Smooth muscle cell (in vitro differentiated cells): ENCODE data around the gene B3GNT5. TPM values are rescaled to one million over a fixed set of nuclear protein-coding genes. Genes with fewer than 3 reads are reported as not detected.

ENCODE experiments used
- DNase-seq: peaks from one replicate; lab custom pipeline; 2025; ENCODE audit not compliant: unreplicated experiment; lab: John Stamatoyannopoulos, UW
- H2AFZ ChIP-seq: fragments of 200-600 bp; sonication (generic); 2 replicates; pipeline ENCODE4 v1.6.0; 2016; ENCODE audit warnings: antibody characterized with exemption, low read depth, mild to moderate bottlenecking
- H3F3A ChIP-seq: fragments of 200-600 bp; sonication (generic); 2 replicates; pipeline ENCODE4 v1.6.0; 2017; ENCODE audit warnings: antibody characterized with exemption, low read depth
- H3K27ac ChIP-seq: fragments of 200-600 bp; sonication (generic); 2 replicates; pipeline ENCODE4 v1.5.1; 2016; ENCODE audit warnings: low read depth, mild to moderate bottlenecking
- H3K27me3 ChIP-seq: fragments of 200-600 bp; sonication (generic); 2 replicates; pipeline ENCODE4 v1.6.1; 2016; ENCODE audit warnings: low read depth, mild to moderate bottlenecking
- H3K36me3 ChIP-seq: fragments of 200-600 bp; sonication (generic); 2 replicates; pipeline ENCODE4 v1.5.1; 2016; ENCODE audit warnings: low read depth
- H3K4me1 ChIP-seq: fragments of 200-600 bp; sonication (generic); 2 replicates; pipeline ENCODE4 v1.5.1; 2016; ENCODE audit warnings: low read depth
- H3K4me2 ChIP-seq: fragments of 200-600 bp; sonication (generic); 2 replicates; pipeline ENCODE4 v1.6.0; 2016; ENCODE audit warnings: mild to moderate bottlenecking
- H3K4me3 ChIP-seq: fragments of 200-600 bp; sonication (generic); 2 replicates; pipeline ENCODE4 v1.5.1; 2016; ENCODE audit warnings: mild to moderate bottlenecking
- H3K79me2 ChIP-seq: fragments of 200-600 bp; sonication (generic); 2 replicates; pipeline ENCODE4 v1.6.0; 2016; ENCODE audit warnings: low read depth, mild to moderate bottlenecking
- H3K9ac ChIP-seq: fragments of 200-600 bp; sonication (generic); 2 replicates; pipeline ENCODE4 v1.6.0; 2016; ENCODE audit warnings: low read depth
- H3K9me3 ChIP-seq: fragments of 200-600 bp; sonication (generic); replicated peaks from 2 replicates; pipeline ENCODE4 v1.5.1; 2016; ENCODE audit warnings: low read depth
- H4K20me1 ChIP-seq: fragments of 200-600 bp; sonication (generic); 2 replicates; pipeline ENCODE4 v1.6.0; 2016; ENCODE audit warnings: low read depth
- CTCF ChIP-seq: fragments of 200-600 bp; sonication (generic); IDR thresholded peaks from 2 replicates; pipeline ENCODE4 v1.5.1; 2017; ENCODE audit warnings: borderline replicate concordance, mild to moderate bottlenecking, antibody characterized with exemption; ENCODE audit not compliant: insufficient read depth, poor library complexity, severe bottlenecking
- WGBS: methylation state at CpG from one replicate; pipeline ENCODE4 v1.1.7; 2016; ENCODE audit warnings: low lambda C conversion rate; 5-methylcytosine and 5-hydroxymethylcytosine counted together
- polyA plus RNA-seq: library from polyadenylated mRNA; unstranded; fragments of >200 nt; fragmentation: Nextera tagmentation; extraction: Ambion mirVana; gene quantifications from 2 replicates; pipeline ENCODE4 v1.2.1, GENCODE V29; 2016
- total RNA-seq: library from RNA; depleted of rRNA; stranded (reverse); fragments of >200 nt; gene quantifications from 2 replicates; pipeline ENCODE4 v1.2.3, GENCODE V29; 2014

Gene B3GNT5
- total and polyA plus RNA-seq, 2 experiments from 2014 or later, result 7.2 to 11.5 TPM

- Histone ChIP-seq H4K20me1 (no peaks in the 10 kb centered on the region), H3K36me3 (no peaks in the 10 kb centered on the region), H3K9ac (no peak overlapping the region), H3K4me2 (no peak overlapping the region), H3K4me3 (no peak overlapping the region), H3K4me1 (no peaks in the 10 kb centered on the region), H3K27me3 (no peaks in the 10 kb centered on the region), H2AFZ (no peak overlapping the region), H3K27ac (no peak overlapping the region), H3K79me2 (no peaks in the 10 kb centered on the region), H3K9me3 (no peaks in the 10 kb centered on the region), H3F3A (no peaks in the 10 kb centered on the region)
- WGBS, result 97% methylated on average over 3 of the region's 3 CpGs
- DNase-seq, result no peak
- no peak for TF ChIP-seq CTCF
Measured at GRCh38 chr3:183230826-183231225, 22.2 kb upstream of the B3GNT5 start.

- H3K27me3 ChIP-seq, result no peaks in the 10 kb centered on the region
- no peak overlapping the region for H2AFZ ChIP-seq
- WGBS, result 91% methylated on average over 4 of the region's 4 CpGs
- no peaks in the 10 kb centered on the region for H3K4me1 ChIP-seq
- H3K9me3 ChIP-seq, result no peaks in the 10 kb centered on the region
- no peak overlapping the region for H3K27ac ChIP-seq
- no peaks in the 10 kb centered on the region for H4K20me1 ChIP-seq
- no peaks in the 10 kb centered on the region for H3K79me2 ChIP-seq
- H3K9ac ChIP-seq, result no peak overlapping the region
- H3K36me3 ChIP-seq, result no peaks in the 10 kb centered on the region
- DNase-seq, result no peak
- no peak overlapping the region for H3K4me2 ChIP-seq
- TF ChIP-seq CTCF, result no peak
- H3F3A ChIP-seq, result no peaks in the 10 kb centered on the region
- no peak overlapping the region for H3K4me3 ChIP-seq
Measured at GRCh38 chr3:183233966-183234365, 19.1 kb upstream of the B3GNT5 start.

- Histone ChIP-seq H3F3A (no peaks in the 10 kb centered on the region), H4K20me1 (no peaks in the 10 kb centered on the region), H3K4me3 (no peak overlapping the region), H3K4me1 (no peaks in the 10 kb centered on the region), H3K27me3 (no peaks in the 10 kb centered on the region), H3K27ac (no peak overlapping the region), H2AFZ (no peak overlapping the region), H3K4me2 (no peak overlapping the region), H3K79me2 (no peaks in the 10 kb centered on the region), H3K36me3 (no peaks in the 10 kb centered on the region), H3K9ac (no peak overlapping the region), H3K9me3 (no peaks in the 10 kb centered on the region)
- TF ChIP-seq CTCF, result no peak
- no peak for DNase-seq
- 67% methylated on average over 5 of the region's 5 CpGs for WGBS
Measured at GRCh38 chr3:183239046-183239445, 14.0 kb upstream of the B3GNT5 start.

GRCh38 chr3:183242431-183242830 is 10.6 kb upstream of the B3GNT5 start:
- H3K4me2 ChIP-seq, result no peak overlapping the region
- no peak for TF ChIP-seq CTCF
- no peak overlapping the region for H3K9ac ChIP-seq
- no peaks in the 10 kb centered on the region for H3K9me3 ChIP-seq
- no peak overlapping the region for H3K27ac ChIP-seq
- no peaks in the 10 kb centered on the region for H3K36me3 ChIP-seq
- no peaks in the 10 kb centered on the region for H3F3A ChIP-seq
- no peaks in the 10 kb centered on the region for H3K4me1 ChIP-seq
- no peak overlapping the region for H3K4me3 ChIP-seq
- H3K79me2 ChIP-seq, result no peaks in the 10 kb centered on the region
- WGBS, result 75% methylated on average over 1 of the region's 1 CpG
- no peaks in the 10 kb centered on the region for H4K20me1 ChIP-seq
- H3K27me3 ChIP-seq, result no peaks in the 10 kb centered on the region
- no peak overlapping the region for H2AFZ ChIP-seq
- DNase-seq, result no peak
